Activated gamma-delta T cell treated with anti-CD3 and anti-CD28 coated beads, Interleukin-2, amount 50 U/mL, for 16 hours (primary cell): ENCODE data around the gene BUD23.
"Not testable (repeated sequence)": the region's sequence is repeated elsewhere in the genome, so short reads cannot be mapped to it uniquely, and the experiment has no call there.

ENCODE experiments used
- DNase-seq: peaks from one replicate; pipeline ENCODE4 v3.0.0-alpha.2; 2020; ENCODE audit warnings: low read depth

The BUD23 gene

DNA sequence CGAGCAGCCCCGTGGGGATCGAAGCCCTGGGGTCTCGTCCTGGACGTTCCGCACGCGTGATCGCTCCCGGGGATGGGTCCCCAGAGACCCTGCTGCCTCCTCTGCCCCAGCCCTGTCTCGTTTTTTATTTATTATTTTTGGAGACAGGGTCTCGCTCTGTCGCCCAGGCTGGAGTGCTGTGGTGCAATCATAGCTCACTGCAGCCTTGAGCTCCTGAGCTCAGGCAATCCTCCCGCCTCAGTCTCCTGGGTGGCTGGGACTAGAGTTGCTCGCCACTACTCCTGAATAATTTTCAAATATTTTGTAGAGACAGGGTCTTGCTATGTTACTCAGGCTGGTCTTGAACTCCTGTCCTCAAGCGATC, 36.4 kb downstream of the BUD23 start:
- DNase-seq: no peak

DNA sequence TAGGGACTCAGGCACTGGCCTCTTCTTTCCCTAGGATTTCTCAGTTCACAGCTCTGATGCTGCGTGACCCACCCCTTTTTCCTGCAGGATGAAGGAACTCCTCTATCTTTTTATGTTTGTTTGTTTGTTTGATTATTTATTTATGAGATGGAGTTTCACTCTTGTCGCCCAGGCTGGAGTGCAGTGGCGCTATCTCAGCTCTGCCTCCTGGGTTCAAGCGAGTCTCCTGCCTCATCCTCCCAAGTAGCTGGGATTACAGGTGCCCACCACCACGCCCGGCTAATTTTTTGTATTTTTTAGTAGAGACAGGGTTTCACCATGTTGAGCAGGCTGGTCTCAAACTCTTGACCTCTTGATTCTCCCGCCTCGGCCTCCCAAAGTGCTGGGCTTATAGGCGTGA, 37.0 kb downstream of the BUD23 start:
- not testable (repeated sequence) for DNase-seq

DNA sequence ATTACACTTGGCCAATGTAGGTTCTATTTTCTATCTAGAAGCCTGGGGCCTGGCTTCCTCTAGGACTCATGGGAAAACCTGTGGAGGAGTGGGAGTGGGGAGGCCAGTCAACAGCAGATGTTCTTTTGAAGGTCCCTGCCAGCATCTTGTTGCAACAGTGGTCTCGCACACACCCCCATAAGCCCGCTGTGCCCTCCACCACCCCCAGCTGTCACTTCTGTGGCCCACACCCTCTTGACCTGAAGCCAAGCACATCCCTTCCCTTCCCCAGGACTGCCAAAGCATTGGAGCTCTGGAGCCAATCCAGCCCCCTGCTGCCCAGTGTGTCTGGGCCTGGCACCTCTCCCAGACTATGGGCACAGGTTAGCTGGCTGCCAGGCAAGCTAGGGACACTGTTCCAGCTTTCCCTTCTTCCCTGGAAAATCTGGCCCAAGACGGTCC, 38.0 kb downstream of the BUD23 start:
- DNase-seq: no peak

DNA sequence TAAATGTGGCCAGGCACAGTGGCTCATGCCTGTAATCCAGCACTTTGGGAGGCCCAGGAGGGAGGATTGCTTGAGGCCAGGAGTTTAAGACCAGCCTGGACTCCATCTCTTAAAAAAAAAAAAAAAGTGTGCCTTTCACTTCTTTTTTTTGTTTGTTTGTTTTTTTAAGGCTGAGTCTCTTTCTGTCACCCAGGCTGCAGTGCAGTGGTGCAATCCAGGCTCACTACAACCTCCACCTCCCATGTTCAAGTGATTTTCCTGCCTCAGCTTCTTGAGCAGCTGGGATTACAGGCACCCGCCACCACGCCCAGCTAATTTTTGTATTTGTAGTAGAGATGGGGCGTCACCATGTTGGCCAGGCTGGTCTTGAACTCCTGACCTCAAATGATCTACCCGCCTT, 38.8 kb downstream of the BUD23 start:
- not testable (repeated sequence) for DNase-seq

DNA sequence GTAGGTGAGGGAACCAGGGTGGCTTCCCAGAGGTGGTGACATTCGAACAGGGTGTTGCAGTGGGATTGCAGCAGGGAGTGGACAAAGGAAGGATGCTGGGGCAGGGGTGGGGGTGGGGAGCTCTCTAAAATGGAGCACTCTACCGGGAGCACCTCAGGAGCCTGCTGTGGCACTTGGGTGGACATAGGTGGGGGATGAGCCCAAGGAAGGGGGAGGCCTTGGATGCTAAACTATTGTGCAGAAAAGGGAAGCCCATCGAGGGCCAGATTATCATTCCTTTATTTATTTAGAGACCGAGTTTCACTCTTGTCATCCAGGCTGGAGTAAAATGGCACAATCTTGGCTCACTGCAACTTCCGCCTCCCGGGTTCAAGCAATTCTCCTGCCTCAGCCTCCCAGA, 39.4 kb downstream of the BUD23 start:
- DNase-seq: no peak

DNA sequence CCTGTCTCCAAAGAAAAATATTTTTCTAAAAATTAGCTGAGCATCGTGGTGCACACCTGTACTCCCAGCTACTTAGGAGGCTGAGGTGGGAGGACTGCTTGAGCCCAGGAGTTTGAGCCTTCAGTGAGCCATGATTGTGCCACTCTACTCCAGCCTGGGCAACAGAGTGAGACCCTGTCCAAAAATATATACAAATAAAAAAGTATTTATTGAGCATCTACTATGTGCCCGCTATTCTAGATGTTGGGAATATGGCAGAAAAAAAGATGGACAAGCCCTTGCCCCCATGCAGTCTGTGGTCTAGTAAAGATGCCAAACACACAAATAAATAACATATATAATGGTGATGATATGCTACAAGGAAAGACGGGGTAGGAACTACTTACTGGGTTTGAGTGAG, 40.4 kb downstream of the BUD23 start:
- no peak for DNase-seq

DNA sequence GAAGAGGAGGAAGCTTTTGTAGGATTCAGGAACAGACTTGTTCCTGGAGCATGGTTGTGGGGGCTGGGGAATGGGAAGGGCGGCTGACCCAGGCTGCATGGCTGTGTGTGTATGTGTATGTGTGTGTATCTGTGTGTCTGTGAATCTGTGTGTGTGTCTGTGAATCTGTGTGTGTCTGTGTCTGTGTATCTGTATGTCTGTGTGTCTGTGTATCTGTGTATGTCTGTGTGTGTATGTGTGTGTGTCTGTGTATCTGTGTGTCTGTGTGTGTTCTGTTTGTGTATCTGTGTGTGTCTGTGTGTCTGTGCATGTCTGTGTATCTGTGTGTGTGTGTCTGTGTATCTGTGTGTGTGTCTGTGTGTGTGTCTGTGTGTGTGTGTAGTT, 42.7 kb downstream of the BUD23 start:
- DNase-seq: no peak

DNA sequence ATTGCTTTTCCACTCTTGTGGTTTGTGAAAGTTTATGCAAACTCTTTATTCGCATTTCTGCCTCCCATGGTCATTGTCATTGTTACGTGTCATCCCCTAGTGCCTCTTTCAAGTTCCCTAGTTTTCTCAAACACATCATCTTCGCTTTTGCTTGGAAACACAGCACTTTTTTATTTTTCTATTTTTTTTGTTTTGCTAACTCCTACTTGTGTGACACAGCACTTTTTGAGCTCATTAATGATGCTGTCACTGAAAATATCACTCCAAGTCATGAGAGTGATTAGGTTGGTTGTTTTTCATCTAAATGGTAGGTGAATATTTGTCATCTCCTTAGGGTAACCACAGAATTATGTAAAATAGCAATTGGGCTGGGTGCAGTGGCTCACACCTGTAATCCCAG, 44.6 kb downstream of the BUD23 start:
- DNase-seq: no peak

DNA sequence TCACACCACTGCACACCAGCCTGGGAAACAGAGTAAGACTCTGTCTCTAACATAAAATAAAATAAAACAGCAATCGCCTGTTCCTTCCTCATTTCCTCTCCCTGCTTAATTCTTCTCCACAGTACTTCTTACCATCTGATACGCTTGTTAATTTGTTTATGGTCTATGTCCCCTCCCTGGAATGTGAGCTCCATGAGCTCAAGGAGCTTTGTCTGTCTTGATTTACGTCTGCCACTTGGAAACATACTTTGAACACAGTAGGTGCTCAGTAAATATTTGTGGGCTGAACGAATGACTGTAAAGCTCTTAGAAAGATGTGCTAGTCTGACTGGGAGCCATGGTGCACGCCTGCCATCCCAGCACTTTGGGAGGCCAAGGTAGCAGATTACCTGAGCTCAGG, 45.2 kb downstream of the BUD23 start:
- DNase-seq: no peak

DNA sequence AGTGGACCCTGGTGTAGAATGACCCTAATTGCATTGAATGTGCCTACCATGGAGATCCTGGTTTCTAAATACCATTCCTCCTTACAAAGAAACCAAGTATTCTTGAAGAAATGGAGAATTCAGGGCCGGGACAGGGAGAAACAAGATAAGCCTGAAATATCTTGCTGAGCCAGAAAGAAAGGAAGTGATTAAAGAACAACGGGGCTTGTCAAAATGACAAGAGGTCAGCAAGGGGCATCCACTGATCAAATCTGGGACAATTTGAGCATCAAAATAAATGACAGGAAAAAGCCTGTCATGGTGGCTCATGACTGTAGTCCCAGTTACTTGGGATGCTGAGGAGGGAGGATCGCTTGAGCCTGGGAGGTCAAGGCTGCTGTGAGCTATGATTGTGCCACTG, 47.1 kb downstream of the BUD23 start:
- DNase-seq: no peak

DNA sequence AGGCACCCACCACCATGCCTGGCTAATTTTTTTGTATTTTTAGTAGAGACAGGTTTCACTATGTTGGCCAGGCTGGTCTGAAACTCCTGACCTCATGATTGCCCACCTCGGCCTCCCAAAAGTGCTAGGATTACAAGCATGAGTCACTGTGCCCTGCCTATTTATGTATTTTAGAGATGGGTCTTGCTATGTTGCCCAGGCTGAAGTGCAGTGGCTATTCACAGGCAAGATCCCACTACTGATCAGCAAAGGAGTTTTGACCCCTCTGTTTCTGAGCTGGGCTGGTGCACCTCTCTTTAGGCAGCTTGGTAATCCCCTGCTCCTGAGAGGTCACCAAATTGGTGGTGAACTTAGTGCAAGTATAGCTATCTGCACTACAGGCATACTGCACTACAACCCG, 49.0 kb downstream of the BUD23 start:
- no peak for DNase-seq

DNA sequence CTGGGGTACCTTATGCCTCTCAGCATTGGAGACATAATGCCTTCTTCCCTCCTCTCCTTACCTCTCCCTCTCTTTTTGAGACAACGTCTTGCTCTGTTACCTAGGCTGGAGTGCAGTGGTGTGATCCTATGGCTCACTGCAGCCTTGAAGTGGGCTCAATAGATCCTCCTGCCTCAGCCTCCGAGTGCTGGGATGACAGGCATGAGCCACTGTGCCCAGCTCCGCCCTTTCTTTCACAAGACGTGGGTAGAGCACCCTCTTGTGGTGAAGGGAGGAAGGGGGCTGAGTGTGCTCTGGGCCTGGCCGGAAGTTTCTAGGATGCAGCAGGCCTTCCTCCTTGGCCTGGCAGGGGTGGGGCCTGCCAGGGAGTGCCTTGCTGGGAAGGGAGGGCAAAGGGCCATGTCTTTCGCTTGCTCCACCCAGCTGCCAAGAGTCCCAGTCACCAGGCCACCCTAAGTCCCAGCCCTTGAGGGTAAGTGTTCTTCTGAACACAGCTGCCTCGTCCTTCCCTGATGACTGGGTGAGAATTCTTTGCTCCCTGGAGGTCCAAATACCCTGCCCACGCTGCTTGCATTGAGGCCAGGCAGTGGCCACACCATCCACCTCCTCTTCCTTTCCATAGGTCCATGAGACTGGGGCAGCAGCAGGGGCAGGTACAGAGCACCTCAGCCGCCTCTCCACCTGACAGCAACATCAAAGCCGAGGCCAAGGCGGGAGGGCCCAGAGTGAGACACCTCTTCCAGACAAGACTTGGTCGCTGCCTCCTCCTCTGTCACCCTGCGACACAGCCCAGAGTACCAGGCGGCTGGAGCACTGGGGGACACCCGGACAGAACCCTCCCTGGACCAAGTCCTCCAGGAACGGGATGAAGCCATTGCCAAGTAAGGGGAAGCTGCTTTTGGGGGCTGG, 51.5 kb downstream of the BUD23 start:
- DNase-seq: peak; percentile 72

DNA sequence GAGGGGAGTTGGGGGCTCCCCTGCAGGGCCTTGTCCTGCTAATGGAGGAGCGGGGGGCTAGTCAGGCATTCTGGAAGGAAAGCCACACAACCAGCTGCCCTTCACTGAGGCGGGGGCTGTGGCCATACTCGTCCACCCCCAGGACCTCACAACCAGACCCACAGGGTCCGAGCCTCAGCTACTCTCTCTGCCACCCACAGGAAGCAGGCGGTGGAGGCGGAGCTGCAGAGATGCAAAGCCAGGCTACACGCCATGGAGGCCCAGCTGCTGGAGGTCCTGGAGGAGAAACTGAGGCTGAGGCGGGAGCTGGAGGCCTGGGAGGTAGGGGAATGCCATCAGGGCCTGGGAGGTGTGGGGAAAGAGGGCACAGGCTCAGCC, 52.1 kb downstream of the BUD23 start:
- no peak for DNase-seq

DNA sequence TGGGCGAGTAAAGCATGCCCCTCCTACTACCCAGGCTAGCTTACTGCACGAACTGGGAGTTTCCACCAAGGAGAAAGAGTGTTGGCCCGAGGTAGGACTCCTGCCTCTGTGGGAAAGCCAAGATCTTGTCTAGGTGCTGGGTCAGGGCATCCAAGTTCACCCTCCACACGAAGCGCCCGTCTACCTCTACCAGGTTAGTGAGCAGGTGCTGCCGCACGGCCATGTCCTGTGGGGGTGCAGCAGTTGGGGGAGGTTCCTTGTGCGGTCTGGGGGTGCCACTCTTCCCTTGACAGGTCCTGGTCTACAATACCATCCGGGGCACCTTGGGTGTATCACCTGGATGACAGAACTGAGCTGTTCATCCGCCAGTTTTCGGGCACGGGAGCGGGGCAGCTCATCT, 53.5 kb downstream of the BUD23 start:
- DNase-seq: no peak

DNA sequence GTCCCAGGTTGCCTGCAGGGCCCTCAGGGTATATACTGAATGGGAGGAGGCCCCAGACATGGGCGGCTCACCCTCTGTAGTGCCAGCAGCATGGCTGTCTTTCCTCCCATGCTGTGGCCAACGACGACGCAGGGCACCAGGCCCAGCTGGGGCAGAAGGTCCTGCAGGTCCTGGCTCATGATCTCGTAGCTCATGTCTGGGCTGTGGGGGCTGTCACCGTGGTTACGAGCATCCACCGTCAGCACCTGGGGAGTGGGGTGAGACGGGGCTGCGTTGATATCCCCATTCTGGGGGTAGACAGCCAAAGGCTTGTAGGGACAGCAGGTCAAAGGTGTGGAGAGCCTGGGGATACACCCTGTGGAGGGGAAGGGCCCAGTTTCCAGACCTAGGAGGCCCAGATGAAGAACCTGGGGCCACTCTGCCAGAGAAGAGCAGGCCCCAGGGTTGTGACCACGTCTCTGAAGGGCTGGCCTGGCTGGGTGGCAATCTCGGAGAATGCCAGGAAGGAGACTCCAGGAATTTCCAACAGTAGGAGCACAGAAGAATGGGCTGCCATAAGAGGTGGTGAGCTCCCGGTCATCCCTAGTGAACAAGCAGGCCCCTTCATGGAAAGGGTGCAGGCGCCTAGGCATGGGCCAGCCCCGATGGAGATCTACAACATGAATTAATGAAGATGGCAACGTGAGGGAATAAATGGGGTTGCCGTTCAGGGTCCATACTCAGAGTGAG, 54.3 kb downstream of the BUD23 start:
- no peak for DNase-seq

DNA sequence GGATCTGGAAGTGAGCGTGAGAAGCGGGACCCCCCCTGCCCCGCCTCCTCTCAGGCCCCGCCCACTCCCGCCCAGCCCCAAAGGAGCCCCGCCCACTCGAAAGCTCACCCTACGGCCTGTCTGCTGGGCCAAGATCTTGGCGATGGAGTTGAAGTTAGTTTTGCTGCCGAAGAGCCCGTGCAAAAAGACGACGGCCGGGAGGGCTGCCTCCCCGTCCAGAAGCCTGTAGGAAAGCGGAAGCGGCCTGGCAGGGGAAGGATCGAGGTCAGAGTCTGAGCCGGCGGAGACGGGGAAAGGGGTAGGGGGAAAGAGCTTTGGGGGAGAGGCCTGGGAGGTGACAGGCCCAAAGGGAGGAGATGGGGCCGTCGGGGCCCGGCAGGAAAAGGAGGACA, 54.8 kb downstream of the BUD23 start:
- peak; percentile 38 for DNase-seq

DNA sequence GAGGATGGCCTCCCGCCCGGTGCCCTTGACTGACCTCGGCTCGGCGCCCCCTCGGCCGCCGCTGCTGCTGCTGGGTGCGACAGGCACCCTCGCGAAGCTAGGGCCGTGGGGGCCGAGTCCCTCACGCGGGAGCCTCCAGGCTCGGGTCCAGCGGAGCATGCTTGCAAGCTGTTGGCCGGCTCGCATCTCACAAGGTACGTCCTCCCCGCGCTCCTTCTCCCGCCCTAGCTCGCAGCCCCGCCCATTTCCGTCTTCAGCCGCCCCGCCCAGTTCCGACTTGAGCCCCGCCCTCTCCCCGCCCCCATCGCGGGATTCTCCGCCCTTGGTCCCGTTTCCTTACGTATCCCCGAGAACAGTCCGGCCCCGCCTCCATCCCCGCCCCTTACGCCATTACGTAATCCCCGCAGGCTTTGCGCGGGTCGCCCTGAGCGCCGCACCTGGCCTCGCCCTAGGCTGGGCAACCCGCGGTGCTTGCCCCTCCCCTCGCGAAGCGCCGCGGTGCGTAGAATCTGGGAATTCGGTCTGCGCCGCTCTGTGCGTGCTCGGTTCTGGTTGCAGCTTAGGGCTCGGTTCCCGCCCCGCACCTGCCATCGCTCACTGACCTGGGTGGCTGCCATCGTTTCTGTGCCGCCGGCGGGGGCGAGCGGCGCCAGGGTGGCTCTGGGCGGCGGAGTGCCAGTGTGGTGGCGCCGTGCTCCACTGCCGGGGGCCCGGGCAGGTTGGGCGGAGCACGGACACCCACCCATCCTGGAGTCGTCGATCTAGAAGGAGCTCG, 55.4 kb downstream of the BUD23 start, which contains the start of gene ABHD11:
ABHD11 (minus strand) TSS at position 191 of the 775 bp plus-strand sequence; CDS start at position 159, 32 bp downstream.
- peak; percentile 99 for DNase-seq

DNA sequence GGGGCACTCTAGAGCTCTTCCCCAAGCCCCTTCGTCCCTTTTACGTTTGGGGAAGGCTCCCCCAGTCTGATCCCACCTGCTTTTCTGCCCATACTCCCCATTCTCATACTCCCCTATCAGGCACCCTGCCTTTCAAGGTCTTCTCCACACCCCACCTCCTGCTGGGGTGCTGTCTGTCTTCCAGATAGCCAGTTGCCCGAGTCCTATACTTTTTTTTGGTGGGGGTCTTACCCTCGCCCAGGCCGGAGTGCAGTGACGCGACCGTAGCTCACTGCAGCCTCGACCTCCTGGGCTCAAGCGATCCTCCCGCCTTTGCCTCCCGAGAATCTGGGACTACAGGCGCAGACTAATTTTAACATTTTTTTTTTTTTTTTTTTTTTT, 56.0 kb downstream of the BUD23 start:
- DNase-seq: no peak

DNA sequence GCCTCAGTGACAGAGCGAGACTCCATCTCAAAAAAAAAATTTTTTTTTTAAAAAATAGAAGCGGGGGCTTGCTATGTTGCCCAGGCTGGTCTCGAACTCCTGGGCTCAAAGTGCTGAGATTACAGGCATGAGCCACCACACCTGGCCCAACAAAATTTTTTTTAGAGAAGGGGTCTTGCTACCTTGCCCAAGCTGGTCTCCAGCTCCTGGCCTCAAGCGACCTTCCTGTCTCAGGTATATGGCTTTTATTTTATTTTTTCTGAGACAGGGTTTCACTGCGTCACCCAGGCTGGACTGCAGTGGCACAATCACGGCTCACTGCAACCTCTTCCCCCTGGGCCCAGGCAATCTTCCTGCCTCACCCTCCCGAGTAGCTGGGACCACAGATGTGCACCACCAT, 56.8 kb downstream of the BUD23 start:
- no peak for DNase-seq

DNA sequence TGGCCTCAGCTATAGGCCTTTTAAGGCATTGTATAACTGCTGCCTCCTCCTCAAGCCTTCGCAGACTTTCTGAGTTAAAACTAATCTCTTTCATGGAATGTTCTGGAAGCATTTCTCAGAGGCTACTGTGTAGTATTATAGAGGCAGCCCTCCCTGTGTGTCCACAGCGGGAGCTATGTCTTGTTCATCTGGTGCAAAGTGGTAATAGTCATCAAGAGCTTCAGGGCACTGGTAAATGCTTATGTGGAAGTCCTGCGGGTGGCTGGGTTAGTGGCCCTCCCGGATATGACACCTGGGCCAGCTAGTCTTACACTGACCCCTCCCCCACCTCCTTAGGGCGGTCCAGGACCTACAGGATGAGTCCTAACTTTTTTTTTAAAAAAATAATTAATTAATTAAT, 57.4 kb downstream of the BUD23 start:
- DNase-seq: no peak

DNA sequence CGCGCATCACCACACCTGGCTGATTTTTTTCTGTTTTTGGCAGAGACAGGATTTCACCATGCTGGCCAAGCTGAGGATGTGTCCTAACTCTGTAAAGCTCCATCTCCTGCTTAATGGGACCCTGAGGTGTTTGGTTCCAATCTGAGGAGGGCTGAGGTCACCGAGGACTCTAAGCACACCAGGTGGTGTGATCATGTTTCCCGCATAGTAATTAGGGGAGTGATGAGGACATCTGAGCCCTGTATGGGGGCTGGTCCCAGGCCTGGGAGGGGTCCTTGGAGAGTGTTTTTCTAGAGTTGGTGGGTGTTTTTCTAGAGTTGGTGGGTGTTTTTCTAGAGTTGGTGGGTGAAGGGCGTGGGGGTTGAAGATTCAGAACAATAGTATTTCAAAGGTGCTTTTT, 58.2 kb downstream of the BUD23 start:
- no peak for DNase-seq

DNA sequence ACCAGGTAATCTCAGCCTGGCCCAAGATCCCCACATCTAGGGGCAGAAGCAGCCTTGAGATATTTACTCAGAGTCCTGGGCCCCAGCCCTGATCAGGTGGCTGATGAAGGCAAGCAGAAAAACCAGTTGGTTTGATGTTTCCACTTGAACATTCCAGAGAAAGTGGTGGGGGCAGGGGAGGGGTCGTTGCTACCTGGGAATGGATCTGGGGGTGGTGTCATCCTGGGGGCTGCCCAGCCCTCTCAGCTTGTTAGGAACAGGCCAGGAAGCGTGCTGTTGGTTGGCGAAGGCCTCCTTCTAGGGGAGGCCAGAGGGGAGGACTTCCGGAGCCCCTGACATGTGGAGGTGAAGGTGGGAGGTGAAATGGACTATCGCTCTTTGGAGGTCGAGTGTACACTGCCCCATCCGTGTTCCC, 58.9 kb downstream of the BUD23 start:
- no peak for DNase-seq
